ENCODE measurements around the gene RAP2A.

DNA sequence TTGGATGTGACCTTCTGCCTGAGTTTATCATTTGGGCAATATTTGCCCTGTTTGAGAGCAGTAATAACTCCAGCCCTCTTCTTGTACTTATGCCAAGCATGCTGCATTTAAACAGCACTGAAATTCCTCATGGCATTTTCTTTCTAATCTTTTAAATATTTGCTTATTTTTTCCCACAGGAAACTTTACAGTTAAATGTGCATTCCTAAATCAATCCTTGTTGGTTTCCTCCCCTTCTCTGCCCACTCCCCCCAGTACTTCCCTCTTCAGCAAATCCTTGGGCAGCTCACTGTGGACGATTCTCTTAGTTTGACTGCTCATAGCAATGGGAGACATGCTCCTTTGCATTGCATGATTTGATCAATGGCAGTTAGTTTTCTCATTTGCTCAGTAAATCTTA, 68.7 kb downstream of the RAP2A start:
- TF ChIP-seq, protein P1, sequence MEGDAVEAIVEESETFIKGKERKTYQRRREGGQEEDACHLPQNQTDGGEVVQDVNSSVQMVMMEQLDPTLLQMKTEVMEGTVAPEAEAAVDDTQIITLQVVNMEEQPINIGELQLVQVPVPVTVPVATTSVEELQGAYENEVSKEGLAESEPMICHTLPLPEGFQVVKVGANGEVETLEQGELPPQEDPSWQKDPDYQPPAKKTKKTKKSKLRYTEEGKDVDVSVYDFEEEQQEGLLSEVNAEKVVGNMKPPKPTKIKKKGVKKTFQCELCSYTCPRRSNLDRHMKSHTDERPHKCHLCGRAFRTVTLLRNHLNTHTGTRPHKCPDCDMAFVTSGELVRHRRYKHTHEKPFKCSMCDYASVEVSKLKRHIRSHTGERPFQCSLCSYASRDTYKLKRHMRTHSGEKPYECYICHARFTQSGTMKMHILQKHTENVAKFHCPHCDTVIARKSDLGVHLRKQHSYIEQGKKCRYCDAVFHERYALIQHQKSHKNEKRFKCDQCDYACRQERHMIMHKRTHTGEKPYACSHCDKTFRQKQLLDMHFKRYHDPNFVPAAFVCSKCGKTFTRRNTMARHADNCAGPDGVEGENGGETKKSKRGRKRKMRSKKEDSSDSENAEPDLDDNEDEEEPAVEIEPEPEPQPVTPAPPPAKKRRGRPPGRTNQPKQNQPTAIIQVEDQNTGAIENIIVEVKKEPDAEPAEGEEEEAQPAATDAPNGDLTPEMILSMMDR (IDR thresholded peaks at IDR 0.05) = no peak
- TF ChIP-seq POLR2A (IDR thresholded peaks at IDR 0.05) = no peak
- TF ChIP-seq POLR2AphosphoS5 (IDR thresholded peaks at IDR 0.05; ENCODE audit: insufficient read depth in 1 of 2, low read depth in 1 of 2) = no peak
